Measurements from ENCODE around the gene GJD4.

DNA sequence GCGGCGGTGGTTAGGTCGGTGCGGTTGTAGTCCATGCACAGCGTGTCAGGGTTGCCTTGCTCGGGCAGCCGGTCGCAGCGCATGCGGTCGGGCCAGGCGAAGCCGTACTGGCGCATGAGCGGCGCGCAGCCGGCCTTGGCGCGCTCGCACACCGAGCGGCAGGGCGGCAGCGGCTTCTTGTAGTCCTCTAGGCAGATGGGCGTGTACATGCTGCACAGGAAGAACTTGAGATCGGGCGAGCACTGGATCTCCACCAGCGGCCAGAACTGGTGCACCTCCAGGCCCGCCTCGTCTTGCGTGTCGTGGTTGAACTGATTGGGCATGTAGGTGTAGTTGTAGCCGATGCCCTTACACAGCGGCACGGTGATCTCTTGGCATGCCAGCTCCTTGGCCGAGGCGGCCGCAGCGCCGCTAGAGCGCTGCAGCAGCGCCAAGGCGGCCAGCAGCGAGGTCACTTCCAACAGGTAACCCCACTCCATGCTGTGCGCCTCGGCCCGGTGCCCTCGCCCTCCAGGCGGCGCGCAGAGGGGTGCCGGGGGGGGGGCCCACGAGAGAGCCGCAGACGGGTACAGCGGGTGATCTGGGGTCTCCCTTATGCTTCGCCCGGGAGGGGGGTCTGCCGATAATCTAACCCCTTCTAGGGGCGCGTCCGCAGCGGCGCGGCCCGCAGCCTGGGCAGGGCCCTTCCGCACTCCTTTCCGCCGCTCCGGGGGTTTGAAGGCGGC lies 36.0 kb downstream of the GJD4 start:
- TF ChIP-seq, protein P1, sequence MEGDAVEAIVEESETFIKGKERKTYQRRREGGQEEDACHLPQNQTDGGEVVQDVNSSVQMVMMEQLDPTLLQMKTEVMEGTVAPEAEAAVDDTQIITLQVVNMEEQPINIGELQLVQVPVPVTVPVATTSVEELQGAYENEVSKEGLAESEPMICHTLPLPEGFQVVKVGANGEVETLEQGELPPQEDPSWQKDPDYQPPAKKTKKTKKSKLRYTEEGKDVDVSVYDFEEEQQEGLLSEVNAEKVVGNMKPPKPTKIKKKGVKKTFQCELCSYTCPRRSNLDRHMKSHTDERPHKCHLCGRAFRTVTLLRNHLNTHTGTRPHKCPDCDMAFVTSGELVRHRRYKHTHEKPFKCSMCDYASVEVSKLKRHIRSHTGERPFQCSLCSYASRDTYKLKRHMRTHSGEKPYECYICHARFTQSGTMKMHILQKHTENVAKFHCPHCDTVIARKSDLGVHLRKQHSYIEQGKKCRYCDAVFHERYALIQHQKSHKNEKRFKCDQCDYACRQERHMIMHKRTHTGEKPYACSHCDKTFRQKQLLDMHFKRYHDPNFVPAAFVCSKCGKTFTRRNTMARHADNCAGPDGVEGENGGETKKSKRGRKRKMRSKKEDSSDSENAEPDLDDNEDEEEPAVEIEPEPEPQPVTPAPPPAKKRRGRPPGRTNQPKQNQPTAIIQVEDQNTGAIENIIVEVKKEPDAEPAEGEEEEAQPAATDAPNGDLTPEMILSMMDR (IDR thresholded peaks at IDR 0.05): no peak
- no peak for TF ChIP-seq EZH2 (IDR thresholded peaks at IDR 0.05; ENCODE audit: borderline replicate concordance, insufficient read depth, low read depth, low read length, poor library complexity, severe bottlenecking)
